Fibroblast of the aortic adventitia (primary cell): Measurements from ENCODE around the gene SAMD14. TPM values are rescaled to one million over a fixed set of nuclear protein-coding genes. Genes with fewer than 3 reads are reported as not detected.

Experiments
- DNase-seq: peaks from one replicate; pipeline ENCODE4 v3.0.0-alpha.2; 2010; ENCODE audit warnings: low read depth
- H3K4me3 ChIP-seq: 2 replicates; pipeline ENCODE4 v1.5.1; 2011; ENCODE audit warnings: low read depth, mild to moderate bottlenecking, control low read depth, low read length, moderate library complexity
- CTCF ChIP-seq: IDR thresholded peaks from 2 replicates; pipeline ENCODE4 v1.5.1; 2011; ENCODE audit warnings: mild to moderate bottlenecking, low read length, control low read depth, inconsistent platforms; ENCODE audit not compliant: insufficient read depth
- total RNA-seq: library from RNA; depleted of rRNA; stranded (reverse); fragments of >200 nt; gene quantifications from 2 replicates; pipeline ENCODE4 v1.2.3, GENCODE V29; 2012; ENCODE audit warnings: low replicate concordance

SAMD14 gene
- total RNA-seq, 1 donor: 1.6 TPM

GRCh38 chr17:50151937-50152547, 22.1 kb upstream of the SAMD14 start:
- peak; percentile 86 for DNase-seq
- peak overlapping the region; percentile 74 for H3K4me3 ChIP-seq
- no peak for TF ChIP-seq CTCF

GRCh38 chr17:50151041-50151936, 21.3 kb upstream of the SAMD14 start:
- H3K4me3 ChIP-seq: peak overlapping the region; percentile 81
- TF ChIP-seq CTCF: peak; percentile 86
- DNase-seq: peak; percentile 89

- TF ChIP-seq CTCF: no peak
- H3K4me3 ChIP-seq: peak within 1 kb of the TSS; percentile 81
- DNase-seq: no peak
Measured at GRCh38 chr17:50150354-50151040, 20.5 kb upstream of the SAMD14 start, which contains the start of gene PPP1R9B. Gene PPP1R9B (minus strand): TSS chr17:50150677. CDS start chr17:50150513, 164 bp downstream.

GRCh38 chr17:50149417-50150353, 19.7 kb upstream of the SAMD14 start:
- H3K4me3 ChIP-seq: peak overlapping the region; percentile 81
- no peak for TF ChIP-seq CTCF
- DNase-seq: peak; percentile 29

- peak overlapping the region; percentile 81 for H3K4me3 ChIP-seq
- no peak for TF ChIP-seq CTCF
- DNase-seq: no peak
Measured at GRCh38 chr17:50149091-50149416, 19.1 kb upstream of the SAMD14 start.
